ENCODE data around the gene SGMS1. TPM values are rescaled to one million over a fixed set of nuclear protein-coding genes. Genes with fewer than 3 reads are reported as not detected.
"Not testable (repeated sequence)": the region's sequence is repeated elsewhere in the genome, so short reads cannot be mapped to it uniquely, and the experiment has no call there.

The SGMS1 gene
- total RNA-seq, 1 donor from 2014 or later = 43.5 TPM

- DNase-seq (ENCODE audit: low read depth) = peak; percentile 53
Observed at GRCh38 chr10:50510517-50511473, 113.0 kb downstream of the SGMS1 start.

- DNase-seq (ENCODE audit: low read depth) = peak; percentile 96
Observed at GRCh38 chr10:50508315-50509051, 115.3 kb downstream of the SGMS1 start.

DNA sequence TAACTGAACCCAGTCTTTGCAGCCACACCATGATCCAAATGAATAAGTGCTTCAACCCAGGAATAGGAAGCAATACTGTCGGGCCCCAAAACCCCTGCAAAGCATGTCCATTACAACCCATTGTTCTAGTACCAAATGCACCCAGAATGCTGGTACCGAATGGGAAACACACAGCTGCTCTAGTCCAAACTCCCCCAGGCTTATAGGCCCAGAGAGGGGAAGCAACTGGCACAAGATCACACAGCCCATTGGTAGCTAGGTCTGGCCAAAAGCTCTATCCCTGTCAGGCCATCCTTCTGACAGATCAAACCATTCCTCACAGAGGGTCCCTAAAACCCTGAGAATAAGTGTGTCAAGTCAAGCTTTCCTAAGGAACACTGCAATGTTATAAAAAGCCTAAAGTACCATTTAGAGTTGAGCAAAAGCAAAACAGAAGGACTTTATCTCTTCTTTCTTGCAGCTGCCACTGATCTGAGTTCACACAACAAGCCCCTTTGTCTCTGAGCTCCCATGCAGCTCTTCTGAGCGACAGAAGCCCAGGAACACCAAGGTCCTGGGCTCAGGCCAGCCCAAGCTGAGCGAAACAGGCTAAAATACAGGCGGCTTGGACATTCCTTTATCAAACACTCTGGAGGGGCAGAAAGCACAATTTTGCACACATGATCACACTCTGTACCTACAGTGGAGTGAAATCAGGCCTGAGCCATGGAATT is 116.7 kb downstream of the SGMS1 start:
- no peak for DNase-seq (ENCODE audit: low read depth)

- DNase-seq (ENCODE audit: low read depth) = no peak
Observed at GRCh38 chr10:50504389-50504788, 119.4 kb downstream of the SGMS1 start.

DNA sequence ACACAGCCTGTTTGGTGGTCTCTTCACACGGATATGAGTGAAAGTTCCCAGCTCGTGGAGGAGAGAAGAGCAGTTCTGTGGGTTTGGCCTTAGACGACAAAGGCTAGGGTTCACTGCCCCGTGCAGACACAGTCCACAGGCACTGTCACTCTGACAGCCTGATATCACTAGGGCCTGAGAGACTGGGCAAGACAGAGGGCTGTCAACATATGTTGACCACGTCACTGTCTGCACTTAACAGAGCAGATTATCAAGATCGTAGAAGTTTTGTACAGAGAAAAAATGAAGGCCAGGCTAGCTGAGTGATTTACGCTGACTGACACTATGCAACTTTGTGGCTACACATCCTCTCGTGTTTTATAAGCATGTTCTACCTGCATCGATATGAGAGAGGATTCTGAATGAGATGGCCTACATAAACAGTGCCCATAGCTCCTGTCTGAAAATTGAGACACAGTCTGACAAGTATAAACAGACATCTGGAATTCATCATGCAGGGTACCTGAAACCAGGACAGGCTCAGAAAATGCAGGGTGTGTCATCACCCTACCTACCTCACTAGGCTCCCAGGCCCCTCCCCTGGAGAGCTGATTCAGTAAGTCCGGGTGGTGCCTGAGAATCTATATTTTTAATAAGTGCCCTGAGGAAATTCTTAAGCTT is 120.0 kb downstream of the SGMS1 start:
- no peak for DNase-seq (ENCODE audit: low read depth)

DNA sequence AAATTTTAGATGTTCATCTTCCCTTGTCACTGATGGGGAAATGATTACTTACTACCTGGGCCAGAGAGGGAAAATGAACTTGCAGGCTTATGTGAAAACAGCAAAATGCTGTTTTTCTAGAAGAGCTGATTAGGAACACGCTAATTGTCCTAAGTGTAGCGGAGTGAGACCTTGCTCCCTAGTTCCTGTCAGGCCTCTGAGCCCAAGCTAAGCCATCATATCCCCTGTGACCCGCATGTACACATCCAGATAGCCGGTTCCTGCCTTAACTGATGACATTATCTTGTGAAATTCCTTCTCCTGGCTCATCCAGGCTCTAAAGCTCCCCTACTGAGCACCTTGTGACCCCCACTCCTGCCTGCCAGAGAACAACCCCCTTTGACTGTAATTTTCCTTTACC is 120.6 kb downstream of the SGMS1 start:
- not testable (repeated sequence) for DNase-seq (ENCODE audit: low read depth)

DNA sequence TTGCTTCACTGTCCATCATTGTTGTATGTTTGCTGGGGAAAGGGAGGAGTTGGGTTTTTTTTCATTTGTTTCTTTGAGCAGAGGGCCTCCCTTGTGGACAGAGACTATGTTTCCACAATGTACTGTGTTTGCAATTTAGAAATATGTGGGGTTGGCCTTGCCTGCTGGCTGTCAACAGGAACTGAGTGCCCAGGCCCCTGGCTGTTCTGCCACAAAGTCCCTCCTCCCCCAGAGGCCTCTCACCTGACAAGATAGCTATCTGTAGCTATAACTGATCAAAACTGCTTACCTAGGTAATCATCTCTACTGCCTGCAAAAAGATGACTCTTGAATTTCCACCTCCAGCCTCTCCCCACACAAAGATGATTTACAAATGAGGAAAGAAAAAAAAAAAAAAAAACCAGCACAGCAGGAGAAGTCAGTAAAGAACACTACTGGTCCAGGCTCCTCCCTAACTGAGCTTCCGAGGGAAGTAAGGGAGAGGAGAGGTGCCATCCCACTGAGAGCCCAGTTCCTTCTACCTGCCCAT is 121.8 kb downstream of the SGMS1 start:
- DNase-seq (ENCODE audit: low read depth) = no peak

GRCh38 chr10:50501478-50501877 is 122.3 kb downstream of the SGMS1 start:
- DNase-seq (ENCODE audit: low read depth) = peak; percentile 74

- no peak for DNase-seq (ENCODE audit: low read depth)
Observed at GRCh38 chr10:50498465-50498864, 125.3 kb downstream of the SGMS1 start.

- DNase-seq (ENCODE audit: low read depth) = peak; percentile 95
Observed at GRCh38 chr10:50497758-50498157, 126.0 kb downstream of the SGMS1 start.

- DNase-seq (ENCODE audit: low read depth) = no peak
Observed at GRCh38 chr10:50496228-50496627, 127.5 kb downstream of the SGMS1 start.

GRCh38 chr10:50490241-50490640 is 133.5 kb downstream of the SGMS1 start:
- DNase-seq (ENCODE audit: low read depth) = no peak

GRCh38 chr10:50484550-50484949 is 139.2 kb downstream of the SGMS1 start:
- DNase-seq (ENCODE audit: low read depth) = not testable (repeated sequence)

DNA sequence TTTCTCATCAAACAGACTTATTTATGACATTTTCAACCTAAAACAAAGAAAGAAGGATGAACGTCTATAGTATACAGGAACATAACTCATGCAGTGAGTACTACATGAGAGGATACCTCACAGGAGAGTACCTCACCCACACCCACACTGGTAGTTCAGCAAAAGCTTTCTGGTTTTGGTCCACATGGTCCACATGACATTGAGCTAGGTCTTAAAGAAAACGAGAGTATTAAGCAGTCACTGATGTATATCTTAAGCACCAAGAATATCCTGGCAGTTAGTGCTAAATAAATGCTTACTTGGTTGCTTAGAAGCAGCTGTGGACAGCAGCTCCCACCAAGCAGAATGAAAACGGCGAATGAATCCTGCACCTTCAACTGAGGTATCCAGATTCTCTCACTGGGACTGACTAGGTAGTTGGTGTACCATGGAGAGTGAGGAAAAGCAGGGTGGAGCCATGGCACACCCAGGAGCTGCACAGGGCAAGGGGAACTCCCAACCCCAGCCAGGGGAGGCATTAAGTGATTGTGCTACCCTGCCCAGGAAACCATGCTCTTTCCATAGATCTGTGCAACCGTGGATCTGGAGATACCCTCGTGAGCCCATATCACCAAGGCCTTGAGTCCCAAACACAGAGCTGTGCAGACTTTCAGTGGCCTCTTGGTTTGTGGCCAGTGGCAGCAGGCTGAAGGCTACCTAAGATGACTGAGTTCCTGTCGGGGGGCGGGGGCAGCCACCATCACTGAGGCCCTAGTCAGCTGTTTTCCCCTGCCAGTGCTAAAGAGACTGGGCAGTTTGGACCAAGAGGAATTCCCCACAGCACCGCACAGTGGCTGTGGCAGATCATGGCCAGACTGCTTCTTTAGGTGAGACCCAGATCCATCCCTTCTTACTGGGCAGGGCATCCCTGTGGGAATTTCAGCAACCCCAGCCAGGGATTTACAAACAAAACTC is 143.4 kb downstream of the SGMS1 start:
- no peak for DNase-seq (ENCODE audit: low read depth)

DNA sequence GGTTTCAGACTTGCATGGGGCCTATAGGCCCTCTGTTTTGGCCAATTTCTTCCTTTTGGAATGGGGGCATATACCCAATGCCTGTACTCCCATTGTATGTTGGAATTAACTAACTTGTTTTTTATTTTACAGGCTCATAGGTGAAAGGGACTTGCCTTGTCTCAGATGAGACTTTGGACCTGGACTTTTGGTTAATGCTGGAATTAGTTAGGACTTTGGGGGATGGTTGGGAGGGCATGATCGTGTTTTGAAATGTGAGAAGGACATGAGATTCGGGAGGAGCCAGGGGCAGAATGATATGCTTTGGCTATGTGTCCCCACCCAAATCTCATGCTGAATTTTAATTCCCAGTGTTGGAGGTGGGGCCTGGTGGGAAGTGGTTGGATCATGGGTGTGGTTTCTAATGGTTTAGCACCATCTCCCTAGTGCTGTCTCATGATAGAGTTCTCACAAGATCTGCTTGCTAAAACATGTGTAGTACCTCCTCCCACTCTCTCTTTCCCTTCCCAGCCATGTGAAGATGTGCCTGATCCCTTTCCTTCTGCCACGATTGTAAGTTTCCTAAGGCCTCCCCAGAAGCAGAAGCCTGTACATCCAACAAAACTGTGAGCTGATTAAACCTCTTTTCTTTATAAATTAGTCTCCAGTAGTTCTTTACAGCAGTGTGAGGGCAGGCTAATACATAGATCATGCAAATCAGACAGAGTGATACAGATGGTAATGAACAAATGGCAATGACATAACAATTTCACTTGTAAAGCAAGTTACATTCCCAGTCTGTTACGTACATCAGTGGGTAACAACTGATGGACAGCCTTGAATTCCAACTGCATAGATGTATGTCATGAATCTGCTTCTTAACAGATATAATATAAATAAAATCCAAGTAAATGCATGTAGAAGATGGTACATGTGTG is 146.2 kb downstream of the SGMS1 start:
- no peak for DNase-seq (ENCODE audit: low read depth)

DNA sequence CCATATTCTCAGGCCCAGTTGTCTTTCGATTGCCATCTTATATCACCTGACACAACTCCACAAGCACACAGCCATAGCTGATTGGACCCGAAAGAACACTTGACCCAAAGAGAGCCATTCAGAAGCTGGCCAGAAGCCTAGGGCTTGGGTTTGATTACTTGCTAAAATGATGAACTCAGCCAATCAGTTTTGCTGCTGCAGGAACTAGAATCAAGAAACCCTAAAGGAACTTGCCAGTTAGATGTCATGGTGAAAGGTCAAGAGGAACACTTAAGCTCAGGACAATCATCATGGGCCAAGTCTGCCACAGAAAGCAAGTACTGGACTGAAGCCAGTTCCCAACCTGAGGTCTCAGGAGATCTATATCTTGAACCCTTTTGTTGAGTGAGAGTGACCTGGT is 150.0 kb downstream of the SGMS1 start:
- no peak for DNase-seq (ENCODE audit: low read depth)

DNA sequence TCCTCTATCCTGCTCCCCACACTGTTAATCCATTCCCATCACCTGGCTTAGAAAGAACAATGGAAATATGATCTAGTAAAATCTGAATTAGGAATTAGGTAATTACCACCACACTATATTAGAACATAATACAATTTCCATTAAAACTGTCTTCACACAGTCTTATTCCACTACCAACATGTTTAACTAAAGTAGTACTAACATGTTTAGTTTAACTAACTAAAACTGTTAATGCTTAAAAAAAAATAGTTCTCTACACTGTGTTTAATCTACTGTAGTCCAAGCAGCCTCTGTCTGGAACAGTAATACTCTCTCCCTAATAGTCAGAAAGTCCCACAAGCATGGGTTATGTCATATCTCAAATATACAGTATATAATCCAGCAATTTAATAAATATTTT is 150.8 kb downstream of the SGMS1 start:
- no peak for DNase-seq (ENCODE audit: low read depth)

GRCh38 chr10:50471583-50471975 is 152.2 kb downstream of the SGMS1 start:
- no peak for DNase-seq (ENCODE audit: low read depth)
